NCI-H524 treated with DMSO at 0.1 percent for 48 hours (cell line): Measurements from ENCODE around the gene MET.
"Not testable (repeated sequence)": the region's sequence is repeated elsewhere in the genome, so short reads cannot be mapped to it uniquely, and the experiment has no call there.

Experiments
- DNase-seq: peaks from one replicate; lab custom pipeline; 2025; lab: John Stamatoyannopoulos, UW

Gene MET

DNA sequence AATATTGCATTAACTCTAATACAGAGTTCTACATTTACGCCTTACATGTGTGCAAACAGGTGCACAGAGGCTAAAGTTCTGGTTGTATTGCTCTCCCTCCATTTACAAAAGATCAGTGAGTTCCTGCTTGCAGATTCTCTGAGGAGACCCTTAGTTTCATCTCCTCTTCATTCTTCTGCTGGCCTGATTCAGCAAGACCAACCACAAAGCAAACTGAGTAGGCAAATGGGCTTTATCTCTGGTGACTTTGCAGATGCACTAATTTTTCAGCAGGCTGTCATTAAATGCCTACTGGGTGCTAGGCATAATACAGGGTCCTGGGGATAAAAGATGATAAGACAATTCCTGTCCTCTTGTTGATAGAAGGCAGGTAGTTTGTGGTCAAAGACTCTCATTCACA is 56.4 kb downstream of the MET start:
- DNase-seq, result no peak

DNA sequence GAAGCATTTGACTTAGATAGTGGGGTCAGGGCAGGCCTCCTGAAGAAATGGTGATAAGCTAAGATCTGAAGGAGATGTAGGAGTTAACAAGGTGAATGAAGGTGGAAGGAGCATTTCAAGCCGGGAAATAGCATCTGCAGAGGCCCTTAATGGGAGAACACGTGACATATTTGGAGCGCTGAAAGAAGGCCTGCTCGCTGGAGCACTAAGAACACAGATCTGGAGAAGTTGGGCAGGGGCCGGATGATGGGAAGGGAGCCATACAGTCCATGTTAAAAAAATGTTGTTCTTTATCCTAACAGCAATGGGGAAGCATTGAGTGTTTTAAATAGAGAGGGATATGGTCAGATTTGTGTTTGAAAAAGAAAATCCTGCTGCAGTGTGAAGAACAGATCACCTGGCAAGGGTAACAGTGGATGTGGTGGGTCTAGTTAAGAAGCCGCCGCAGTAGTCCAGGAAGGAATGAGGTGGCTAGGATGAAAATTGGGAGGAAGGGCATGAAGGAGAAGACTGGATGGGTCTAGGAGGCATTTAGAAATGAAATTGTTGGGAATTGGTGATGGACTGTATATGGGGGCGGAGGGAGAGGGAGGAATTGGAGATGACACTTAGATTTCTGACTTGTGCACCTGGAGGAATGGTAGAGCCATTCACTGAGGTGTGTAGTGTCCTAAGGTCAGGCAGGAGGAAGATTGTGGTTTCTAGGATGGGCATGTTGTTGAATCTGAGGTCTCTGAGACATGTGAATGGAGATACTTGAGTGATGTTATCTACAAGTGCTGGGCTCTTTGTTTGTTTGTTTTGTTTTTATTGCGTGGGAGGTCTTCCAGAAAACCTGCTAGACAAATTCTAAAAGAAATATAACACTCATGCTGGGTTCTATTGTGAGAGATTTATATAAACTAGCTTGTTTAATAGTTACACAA is 58.4 kb downstream of the MET start:
- DNase-seq, result no peak

DNA sequence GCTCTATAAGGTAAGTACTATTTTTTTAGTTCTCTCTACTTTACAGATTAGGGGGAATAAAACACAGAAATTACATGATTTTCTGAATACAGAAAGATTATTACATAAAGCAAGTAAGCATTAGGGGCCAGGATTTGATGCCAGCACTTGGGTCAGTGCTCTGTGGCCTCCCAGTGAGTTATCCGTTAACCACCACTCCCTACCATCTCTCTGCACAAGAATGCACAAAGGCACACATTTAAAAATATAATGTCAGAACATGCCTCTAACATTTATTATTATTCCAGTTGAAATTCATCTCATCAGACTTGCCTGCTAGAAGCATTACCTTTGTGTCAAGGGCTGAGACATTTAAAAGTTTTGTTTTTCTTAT is 59.0 kb downstream of the MET start:
- DNase-seq, result no peak

DNA sequence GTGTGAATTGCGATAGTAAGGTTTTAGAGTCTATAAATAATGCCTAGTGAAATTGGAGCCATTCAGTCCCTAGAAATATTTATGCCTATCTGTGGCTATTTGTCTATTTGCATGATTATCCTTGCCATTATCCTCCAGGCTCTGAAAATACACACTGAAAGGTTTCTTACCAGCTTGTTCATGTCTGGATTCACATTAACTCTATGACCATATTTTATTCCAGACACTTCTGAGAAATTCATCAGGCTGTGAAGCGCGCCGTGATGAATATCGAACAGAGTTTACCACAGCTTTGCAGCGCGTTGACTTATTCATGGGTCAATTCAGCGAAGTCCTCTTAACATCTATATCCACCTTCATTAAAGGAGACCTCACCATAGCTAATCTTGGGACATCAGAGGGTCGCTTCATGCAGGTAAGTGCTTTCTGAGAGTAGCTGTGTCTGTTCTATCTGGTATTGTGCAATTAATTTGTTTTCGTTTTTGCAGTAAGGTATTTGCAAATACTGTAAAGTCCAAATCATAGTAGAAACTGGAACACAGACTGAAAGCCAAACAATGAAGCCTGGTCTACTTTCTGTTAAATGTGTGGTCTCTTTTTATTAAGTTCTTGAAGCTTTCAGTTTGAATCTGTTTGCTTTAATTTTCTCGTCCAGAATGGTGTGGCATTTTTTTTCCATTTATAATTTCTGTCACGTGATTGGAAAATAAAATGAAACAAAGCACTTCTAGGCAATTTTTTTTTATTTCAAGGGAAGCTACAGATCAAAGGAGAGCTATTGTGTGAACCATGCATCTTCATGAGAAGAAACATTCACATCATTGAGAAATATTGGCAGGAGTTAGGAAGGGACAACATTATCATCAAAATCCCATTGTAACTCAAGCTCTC is 59.7 kb downstream of the MET start:
- DNase-seq, result no peak

DNA sequence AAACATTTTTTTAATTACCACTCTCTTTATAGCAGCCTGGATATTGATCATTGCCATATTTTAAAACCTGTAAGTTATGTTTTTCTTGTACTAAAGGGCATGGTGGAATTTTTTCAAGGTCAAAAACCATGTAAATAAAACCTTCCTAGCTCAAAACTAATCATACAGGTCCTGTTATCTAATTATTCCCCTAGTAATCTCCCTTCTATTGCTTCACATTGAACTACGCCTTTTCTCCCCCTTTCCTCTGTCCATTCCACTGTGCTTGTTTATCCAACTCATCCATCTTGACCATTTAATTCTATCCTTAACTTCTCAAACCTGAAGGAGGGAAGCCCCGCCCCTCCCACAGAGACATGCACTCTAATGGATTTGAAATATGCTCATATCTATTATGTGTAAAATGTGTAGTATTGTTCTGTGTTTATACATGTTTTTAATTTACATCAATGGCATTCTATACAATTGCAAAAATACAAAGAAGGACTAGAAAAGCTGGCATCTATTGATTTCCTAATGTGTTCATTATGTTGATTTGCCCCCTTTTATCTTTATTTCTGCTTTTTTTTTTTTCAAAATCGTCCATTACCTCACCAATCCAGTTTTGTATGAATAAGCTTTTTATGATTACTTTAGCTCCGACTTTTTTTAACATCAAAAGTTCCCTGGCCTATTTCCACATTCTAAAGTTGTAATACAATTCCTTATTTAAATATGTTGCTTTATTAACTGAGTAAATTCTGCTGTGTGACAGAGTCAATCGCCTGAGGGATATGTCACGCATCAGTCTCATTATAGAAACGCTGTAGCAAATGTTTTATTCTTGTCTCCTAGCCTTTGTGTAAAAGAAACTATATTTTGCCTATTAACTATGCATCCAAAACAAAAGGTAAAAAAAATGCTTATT is 61.0 kb downstream of the MET start:
- DNase-seq, result no peak

DNA sequence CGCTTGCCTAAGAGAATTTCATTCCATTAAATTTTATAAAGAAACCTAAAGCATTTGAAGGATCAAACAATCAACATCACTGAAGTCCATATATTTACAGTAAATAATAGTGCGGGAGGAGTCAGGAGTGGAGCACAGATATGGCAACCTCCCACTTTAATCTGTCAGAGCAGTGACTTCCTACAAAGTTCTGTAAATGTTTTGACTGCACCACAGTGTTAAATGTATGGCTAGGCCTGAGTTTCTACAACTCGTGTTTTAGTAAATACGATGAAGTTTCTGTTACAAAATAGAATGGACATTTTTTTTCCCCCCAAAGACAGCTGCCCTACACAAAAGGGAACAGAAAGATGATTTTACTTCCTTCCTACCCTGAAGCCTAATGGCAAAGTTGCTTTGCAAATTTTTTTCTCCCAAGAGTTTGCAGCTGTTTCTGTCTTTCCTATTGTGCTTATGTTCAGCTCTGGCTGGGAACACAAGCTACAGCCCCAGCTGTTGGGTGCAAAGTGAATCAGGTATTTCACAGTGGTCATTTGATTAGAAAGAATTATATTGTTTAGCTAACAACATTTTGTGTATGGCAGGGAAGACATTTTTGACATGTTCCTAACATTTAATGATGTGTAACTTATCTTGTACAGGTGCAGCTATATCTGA is 62.1 kb downstream of the MET start:
- no peak for DNase-seq

DNA sequence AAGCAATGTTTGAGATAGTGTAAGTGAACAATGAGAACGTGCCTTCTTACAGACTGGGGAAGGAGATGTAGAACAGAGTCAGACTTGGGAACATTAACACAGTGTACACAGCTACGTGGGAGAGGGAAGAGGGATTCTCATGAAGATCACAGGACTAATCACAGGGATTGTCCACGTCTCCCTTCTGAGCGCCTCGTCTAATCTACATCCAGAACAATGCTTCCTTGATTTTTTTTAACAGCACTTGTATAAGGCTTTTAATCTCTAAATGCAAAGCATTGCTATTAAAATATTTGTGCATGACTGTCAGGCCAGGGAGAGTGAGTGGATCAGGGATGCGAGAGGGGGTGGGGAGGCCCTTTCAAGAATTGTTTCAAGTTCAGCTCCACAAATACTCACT is 62.7 kb downstream of the MET start:
- no peak for DNase-seq

DNA sequence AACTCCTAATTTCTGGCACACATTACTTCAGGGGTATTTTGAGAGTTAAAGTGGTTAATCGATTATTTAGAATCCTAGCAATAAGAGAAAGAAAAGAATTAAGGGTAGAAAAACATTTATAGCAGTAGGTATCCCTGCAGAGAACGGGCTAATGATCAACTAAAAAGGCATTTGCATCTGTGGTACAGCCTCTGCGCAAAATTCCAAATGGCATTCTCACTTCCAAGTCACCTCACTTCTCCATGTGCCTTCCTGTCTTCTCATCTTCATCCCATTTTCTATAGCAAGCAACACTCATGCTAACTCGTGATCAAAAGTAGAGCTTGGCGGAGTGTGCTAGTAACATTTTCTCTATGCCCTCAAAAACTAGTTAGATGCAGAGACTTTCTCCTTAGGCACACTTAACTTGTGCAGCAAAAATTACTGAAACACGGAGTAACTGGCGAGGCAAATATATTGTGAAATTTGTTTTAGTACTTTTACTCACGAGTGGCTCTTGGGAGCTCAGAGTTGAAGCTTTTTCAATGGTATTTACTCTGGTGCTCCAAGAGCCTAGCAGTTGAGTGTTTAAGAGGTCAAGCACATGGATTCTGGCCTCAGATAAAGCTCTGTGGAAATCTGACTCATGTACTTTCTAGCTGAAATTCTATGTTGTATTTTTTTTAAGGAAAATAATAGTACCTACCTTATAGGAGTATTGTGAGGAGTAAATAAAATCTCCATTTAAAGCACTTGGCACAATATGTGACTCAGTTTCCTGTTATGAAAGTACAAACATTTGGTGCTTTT is 65.1 kb downstream of the MET start:
- DNase-seq, result no peak

DNA sequence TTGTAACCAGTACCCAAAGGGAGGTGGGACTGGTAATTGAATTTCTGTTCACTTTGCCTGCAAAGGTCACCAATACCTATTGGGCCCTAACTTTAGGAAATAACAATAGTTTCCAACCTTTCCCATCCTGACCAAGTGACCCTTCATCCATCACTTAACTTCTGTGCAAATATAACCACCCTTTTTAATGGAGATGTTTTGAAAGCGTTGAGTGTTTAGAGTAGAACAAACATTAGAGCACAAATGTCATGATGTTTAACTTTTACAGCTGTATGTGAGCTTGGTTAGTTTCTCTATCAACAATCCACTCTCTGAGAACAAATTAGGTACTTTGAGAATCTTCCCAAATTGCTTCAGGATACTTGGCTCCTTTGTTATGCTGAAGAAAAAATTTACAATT is 66.4 kb downstream of the MET start:
- no peak for DNase-seq

DNA sequence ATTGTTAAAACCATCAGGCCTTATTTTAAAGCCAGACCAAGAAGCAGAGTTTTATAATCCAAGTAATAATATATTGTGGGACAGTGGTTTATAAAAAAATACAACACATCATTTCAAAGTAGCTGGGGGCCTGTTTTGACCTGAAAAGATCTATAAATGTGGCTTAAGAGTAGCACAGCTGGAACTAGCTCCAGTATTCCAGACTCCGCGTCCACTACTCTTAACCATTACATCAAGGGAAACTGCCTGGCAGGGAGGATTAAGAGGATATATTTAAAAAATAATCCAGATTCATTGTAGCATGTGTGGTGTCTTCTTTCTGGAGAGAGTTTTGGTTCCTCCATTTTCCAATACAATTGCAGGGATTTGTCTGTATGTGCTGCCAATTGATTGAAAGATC is 67.3 kb downstream of the MET start:
- no peak for DNase-seq

DNA sequence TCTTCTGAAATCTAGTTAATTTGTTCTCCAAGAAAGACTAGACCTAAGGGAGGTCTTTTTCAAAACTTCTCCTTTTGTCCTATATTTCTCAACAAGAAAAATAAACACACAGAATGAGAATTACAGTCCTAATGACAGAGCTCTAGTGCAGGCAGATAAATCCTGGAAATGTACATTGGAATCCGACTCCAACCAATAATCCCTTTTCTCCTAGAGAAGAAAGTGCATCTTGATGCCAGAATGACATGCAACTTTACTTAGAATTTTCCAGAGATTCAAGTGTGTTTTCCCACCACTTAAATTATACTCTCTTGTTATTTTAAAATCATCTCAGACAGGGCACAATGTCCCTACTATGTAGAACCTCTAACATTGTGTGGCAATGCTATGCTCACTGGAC is 68.2 kb downstream of the MET start:
- no peak for DNase-seq

DNA sequence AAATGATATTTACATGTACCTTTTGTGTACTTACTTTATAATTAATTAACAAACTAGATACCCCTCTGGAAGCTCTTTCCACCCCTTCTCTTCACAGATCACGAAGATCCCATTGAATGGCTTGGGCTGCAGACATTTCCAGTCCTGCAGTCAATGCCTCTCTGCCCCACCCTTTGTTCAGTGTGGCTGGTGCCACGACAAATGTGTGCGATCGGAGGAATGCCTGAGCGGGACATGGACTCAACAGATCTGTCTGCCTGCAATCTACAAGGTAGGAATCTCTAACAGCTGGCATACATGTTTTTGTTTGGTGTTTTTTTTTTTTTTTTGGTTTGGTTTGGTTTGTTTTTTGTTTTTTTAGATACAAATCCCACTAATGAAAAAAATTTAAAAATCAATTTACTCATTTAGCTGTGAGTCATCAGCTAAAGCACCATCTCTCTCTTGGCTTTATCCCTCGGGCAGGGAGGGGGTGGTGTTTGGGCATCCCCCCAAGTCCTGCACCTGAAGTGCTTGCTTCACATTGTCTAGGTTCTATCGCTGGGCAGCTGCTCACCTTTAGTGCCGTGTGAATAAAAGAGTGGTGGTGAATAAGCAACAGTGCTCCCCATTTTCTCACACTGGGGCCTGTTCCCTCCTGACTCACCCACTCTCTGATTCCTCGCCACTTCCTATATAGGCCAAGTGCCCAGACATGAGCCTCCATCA is 68.9 kb downstream of the MET start:
- no peak for DNase-seq

DNA sequence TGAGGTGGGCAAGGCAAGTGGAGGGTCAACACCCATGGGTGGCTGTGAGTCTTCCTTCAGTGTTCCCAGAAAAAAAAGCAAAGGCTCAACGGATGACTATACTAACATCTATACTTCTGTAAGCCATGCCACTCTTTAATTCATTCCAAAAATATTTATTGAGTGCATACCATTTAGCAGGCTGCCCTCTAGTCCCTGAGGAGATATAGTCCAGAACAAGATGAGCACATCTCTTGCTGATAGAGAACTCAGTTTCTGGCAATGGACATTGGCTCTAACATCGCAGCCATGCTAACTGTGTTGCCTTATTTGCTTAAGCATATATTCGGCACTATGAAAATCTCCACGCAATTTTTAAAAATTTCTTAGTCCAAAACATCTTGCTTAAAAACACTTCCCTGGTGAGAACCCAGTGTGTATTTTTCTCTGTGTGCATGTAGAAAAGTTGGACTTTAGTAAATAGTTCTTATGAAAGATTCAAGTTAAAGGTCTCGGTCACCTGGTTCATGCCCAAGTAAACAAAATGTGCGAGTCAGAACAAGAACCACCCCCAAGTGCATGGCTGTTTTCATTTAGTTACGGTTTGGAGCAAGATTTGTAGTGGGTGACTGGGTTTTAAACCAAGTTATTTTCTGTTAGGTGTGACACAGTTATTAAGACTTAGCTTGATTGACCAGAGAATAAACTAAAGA is 69.8 kb downstream of the MET start:
- no peak for DNase-seq

DNA sequence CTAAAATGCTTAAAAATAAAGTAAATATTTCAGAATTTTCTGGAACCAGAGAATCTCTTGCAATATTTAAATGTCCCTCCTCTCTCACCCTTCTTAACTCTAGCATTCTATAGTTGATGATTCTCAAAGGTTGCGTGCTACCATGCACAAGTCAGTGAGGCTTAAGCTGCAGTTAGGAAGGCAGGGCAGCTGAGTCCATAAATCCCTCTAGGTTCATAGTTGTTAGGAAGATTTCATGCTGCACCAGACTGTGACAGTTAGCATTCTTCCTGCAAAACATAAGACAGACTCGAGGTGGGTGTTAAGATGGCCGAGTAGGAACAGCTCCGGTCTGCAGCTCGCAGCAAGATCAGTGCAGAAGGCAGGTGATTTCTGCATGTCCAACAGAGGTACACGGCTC is 70.6 kb downstream of the MET start:
- no peak for DNase-seq

DNA sequence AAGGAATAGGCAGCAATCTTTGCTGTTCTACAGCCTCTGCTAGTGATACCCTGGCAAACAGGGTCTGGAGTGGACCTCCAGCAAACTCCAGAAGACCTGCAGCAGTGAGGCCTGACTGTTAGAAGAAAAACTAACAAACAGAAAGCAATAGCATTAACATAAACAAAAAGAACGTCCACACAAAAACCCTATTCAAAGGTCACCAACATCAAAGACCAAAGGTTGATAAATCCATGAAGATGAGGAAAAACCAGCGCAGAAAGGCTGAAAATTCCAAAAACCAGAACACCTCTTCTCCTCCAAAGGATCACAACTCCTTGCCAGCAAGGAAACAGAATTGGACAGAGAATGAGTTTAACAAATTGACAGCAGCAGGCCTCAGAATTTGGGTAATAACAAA is 71.8 kb downstream of the MET start:
- not testable (repeated sequence) for DNase-seq

DNA sequence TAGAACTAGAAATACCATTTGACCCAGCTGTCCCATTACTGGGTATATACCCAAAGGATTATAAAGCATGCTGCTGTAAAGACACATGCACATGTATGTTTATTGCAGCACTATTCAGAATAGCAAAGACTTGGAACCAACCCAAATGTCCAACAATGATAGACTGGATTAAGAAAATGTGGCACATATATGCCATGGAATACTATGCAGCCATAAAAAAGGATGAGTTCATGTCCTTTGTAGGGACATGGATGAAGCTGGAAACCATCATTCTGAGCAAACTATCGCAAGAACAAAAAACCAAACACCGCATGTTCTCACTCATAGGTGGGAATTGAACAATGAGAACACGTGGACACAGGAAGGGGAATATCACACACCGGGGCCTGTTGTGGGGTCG is 74.4 kb downstream of the MET start:
- DNase-seq, result not testable (repeated sequence)

DNA sequence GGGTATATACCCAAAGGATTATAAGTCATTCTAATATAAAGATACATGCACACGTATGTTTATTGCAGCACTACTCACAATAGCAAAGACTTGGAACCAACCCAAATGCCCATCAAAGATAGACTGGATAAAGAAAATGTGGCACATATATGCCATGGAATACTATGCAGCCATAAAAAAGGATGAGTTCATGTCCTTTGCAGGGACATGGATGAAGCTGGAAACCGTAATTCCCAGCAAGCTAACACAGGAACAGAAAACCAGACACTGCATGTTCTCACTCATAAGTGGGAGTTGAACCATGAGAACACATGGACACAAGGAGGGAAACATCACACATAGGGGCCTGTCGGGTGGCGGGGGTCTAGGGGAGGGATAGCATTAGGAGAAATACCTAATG is 79.1 kb downstream of the MET start:
- DNase-seq, result not testable (repeated sequence)

DNA sequence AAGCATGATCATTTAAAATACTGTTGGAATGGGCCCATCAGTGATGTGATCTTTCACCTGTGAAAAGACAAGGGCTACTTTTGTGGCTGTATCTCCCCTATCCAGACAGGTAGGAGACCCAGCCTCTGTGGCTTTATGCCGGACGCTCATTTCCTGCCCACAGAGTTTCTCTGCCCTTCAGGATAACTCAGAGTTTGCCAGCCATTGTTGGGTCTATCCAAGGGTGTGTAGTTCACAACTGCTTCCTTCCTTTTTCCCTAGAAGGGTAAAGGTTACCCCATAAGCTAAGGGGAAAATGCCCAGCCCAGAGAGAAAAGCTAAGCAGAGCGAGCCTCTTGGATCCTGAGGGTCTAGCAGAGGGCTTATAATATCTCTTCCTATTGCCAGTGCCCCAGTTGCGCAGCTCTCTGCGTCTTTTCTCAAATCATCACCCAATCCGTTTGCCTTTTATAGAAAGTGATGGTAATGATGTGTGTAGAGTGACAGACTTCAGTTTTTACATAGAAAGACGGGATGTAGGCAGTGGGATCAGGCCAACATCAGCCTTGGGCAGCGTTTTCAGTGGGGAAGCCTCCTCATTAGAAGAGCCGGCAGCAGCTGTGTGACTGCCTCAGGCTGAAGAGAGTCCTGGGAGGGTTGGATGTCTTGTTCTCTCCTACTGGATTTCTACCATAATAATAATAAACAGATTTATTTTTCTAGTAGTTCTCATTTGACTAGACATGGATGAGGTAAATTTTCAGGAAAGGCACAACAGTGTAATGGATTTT is 80.5 kb downstream of the MET start:
- DNase-seq, result no peak

DNA sequence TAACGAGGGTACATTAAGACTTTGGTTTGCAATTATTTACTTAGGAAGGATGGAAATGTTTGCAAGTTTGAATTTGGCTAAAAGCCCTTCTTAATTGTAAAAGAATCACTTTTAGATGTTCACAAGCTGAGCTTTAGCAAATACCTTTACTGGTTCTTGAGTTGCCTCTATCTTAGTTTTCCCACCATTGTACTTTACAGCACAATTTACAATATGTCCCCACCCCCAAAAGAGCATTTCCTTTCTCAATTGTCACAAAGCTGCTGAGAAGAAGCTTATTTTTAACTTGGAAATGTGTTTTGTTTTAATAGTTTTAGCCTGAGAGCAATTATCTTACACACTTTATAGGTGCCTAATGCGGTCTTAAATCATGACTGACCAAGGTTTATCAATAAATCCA is 81.1 kb downstream of the MET start:
- DNase-seq, result no peak
